ENCODE data around the gene CIROP. TPM values are rescaled to one million over a fixed set of nuclear protein-coding genes. Genes with fewer than 3 reads are reported as not detected.

CIROP gene
- polyA plus RNA-seq, 1 experiment: 0.07 TPM

DNA sequence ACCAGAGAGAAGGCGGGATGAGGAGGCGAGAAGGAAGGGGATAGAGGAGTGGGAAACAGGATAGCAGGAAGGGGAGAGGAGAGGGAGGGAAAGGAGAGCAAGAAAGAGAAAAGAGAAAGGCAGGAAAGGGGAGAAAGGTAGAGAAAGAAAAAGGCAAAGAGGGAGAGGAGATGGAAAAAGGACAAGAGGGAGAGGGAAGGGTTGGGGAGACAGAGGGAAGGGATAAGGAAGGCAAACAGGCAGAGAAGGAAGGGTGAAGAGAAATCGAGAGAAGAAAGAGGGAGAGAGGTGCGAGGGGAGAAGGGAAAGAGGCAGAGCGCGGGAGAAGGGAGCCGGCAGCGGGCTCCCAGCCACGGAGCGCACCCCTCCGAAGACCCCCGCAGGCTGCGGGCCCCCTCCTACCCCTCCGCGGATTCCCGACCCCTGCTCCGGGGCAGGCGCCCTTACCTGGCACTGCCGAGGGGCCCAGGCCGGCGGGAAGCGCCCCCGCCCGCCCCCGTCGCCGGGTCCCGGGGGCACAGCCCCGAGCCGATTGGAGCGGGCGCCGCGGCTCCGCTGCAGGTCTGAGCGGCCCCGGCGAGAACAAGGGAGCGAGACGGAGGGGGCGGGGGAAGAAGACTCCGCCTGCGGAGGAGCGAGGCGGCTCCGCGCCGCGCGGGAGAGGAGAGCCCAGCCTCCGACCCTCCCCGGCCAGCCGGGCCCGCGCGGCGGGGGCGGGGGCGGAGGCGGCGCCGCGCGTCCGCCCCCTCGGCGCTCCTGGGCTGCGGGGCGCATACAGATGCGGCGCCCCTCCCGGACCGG is 47.6 kb downstream of the CIROP start, which contains the start of gene CDH24:
CDH24 (minus strand) TSS at position 565 of the 801 bp plus-strand sequence. CDS start 1,787 bp downstream, outside the sequence.
- ChIA-PET POLR2A (interaction anchor here (0.6 to 2.1 kb wide), 12 partner anchors 11 to 128 kb away, joined by 3 to 17 read pairs (median 4); partner anchors contain the start of genes ACIN1, C14orf119, PRMT5 and PSMB11), CTCF (interaction anchor here (0.6 to 12.0 kb wide), 45 partner anchors 8 to 502 kb away, joined by 3 to 262 read pairs (median 5); partner anchors contain the start of genes ACIN1, AJUBA, C14orf119 and PRMT5)
- no peak for DNase-seq (ENCODE audit: low read depth, low spot score)
- Histone ChIP-seq H3K27me3 (ENCODE audit: control insufficient read depth, insufficient read depth, low read length) (no peaks in the 10 kb centered on the region), H3K27ac (ENCODE audit: low read depth, low read length) (peak within 1 kb of the TSS; percentile 52), H3K4me3 (ENCODE audit: low read depth, low read length) (peak within 1 kb of the TSS; percentile 61), H3K9me3 (ENCODE audit: control insufficient read depth, insufficient read depth, low read length) (no peaks in the 10 kb centered on the region)
- TF ChIP-seq, protein P1, sequence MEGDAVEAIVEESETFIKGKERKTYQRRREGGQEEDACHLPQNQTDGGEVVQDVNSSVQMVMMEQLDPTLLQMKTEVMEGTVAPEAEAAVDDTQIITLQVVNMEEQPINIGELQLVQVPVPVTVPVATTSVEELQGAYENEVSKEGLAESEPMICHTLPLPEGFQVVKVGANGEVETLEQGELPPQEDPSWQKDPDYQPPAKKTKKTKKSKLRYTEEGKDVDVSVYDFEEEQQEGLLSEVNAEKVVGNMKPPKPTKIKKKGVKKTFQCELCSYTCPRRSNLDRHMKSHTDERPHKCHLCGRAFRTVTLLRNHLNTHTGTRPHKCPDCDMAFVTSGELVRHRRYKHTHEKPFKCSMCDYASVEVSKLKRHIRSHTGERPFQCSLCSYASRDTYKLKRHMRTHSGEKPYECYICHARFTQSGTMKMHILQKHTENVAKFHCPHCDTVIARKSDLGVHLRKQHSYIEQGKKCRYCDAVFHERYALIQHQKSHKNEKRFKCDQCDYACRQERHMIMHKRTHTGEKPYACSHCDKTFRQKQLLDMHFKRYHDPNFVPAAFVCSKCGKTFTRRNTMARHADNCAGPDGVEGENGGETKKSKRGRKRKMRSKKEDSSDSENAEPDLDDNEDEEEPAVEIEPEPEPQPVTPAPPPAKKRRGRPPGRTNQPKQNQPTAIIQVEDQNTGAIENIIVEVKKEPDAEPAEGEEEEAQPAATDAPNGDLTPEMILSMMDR (IDR thresholded peaks at IDR 0.05; ENCODE audit: low read depth, low read length): no peak

- ChIA-PET CTCF (interaction anchor here (0.6 to 12.0 kb wide), 30 partner anchors 9 to 501 kb away, joined by 3 to 262 read pairs (median 4); no protein-coding TSS in a partner anchor), POLR2A (interaction anchor here (0.9 to 1.5 kb wide), 4 partner anchors 9 to 78 kb away, joined by 3 to 4 read pairs (median 3); no protein-coding TSS in a partner anchor)
- H3K9me3 ChIP-seq (ENCODE audit: control insufficient read depth, insufficient read depth, low read length): no peaks in the 10 kb centered on the region
- no peaks in the 10 kb centered on the region for H3K27me3 ChIP-seq (ENCODE audit: control insufficient read depth, insufficient read depth, low read length)
- peak overlapping the region; percentile 61 for H3K4me3 ChIP-seq (ENCODE audit: low read depth, low read length)
- TF ChIP-seq, protein P1 (IDR thresholded peaks at IDR 0.05; ENCODE audit: low read depth, low read length): peak; percentile 92
- DNase-seq (ENCODE audit: low read depth, low spot score): no peak
- peak overlapping the region; percentile 21 for H3K27ac ChIP-seq (ENCODE audit: low read depth, low read length)
Observed at GRCh38 chr14:23056145-23056955, 48.4 kb downstream of the CIROP start.

GRCh38 chr14:23055621-23056144 is 49.1 kb downstream of the CIROP start:
- no peaks in the 10 kb centered on the region for H3K9me3 ChIP-seq (ENCODE audit: control insufficient read depth, insufficient read depth, low read length)
- no peaks in the 10 kb centered on the region for H3K27me3 ChIP-seq (ENCODE audit: control insufficient read depth, insufficient read depth, low read length)
- POLR2A ChIA-PET: interaction anchor here (0.6 to 1.5 kb wide), 4 partner anchors 9 to 90 kb away, joined by 3 to 5 read pairs (median 4); no protein-coding TSS in a partner anchor
- no peak overlapping the region for H3K4me3 ChIP-seq (ENCODE audit: low read depth, low read length)
- no peak overlapping the region for H3K27ac ChIP-seq (ENCODE audit: low read depth, low read length)
- DNase-seq (ENCODE audit: low read depth, low spot score): no peak
- TF ChIP-seq, protein P1 (IDR thresholded peaks at IDR 0.05; ENCODE audit: low read depth, low read length): no peak
- CTCF ChIA-PET: interaction anchor here (0.5 to 12.0 kb wide), 21 partner anchors 9 to 174 kb away, joined by 3 to 262 read pairs (median 4); no protein-coding TSS in a partner anchor

DNA sequence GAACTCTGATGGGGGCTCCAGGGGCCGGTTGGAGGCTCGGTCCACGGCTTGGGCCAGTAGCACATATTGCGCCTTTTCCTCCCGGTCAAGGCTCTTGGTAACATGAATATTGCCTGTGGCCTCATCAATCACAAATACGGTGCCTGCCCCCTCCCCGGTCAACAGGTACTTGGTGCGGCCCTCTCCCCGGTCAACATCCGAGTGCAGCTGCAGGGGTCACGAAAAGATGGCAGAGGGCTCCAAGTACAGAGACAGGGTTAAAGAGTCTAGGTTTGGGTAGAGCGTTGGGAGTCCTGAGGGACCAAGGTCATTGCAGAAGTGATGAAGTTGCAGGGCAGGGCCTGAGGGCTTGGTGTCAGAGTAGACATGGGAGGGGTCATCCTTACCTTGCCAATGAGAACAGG is 49.6 kb downstream of the CIROP start:
- ChIA-PET POLR2A (interaction anchor here (0.6 kb wide), 1 partner anchor 90 kb away, joined by 5 read pairs; no protein-coding TSS in a partner anchor), CTCF (interaction anchor here (0.5 to 12.0 kb wide), 17 partner anchors 8 to 173 kb away, joined by 3 to 262 read pairs (median 4); no protein-coding TSS in a partner anchor)
- H3K4me3 ChIP-seq (ENCODE audit: low read depth, low read length): no peak overlapping the region
- H3K9me3 ChIP-seq (ENCODE audit: control insufficient read depth, insufficient read depth, low read length): no peaks in the 10 kb centered on the region
- no peak for DNase-seq (ENCODE audit: low read depth, low spot score)
- no peak overlapping the region for H3K27ac ChIP-seq (ENCODE audit: low read depth, low read length)
- TF ChIP-seq, protein P1 (IDR thresholded peaks at IDR 0.05; ENCODE audit: low read depth, low read length): no peak
- H3K27me3 ChIP-seq (ENCODE audit: control insufficient read depth, insufficient read depth, low read length): no peaks in the 10 kb centered on the region

Measured in AG04450 (cell line).